K562 (cell line): ENCODE data around the gene ABCE1. TPM values are rescaled to one million over a fixed set of nuclear protein-coding genes. Genes with fewer than 3 reads are reported as not detected.
A peak's percentile ranks its signal among the peaks of the same experiment; 100 is the strongest.

Experiments used
- ETS2 ChIP-seq: IDR thresholded peaks from 2 replicates; pipeline ENCODE4 v1.6.1; 2016; ENCODE audit warnings: borderline replicate concordance, missing genetic modification characterization, mild to moderate bottlenecking, moderate library complexity, missing compliant biosample characterization; ENCODE audit not compliant: poor library complexity, severe bottlenecking
- HLTF ChIP-seq: fragments of 450-650 bp; IDR thresholded peaks from 2 replicates; pipeline ENCODE4 v1.6.1; 2016
- MCM3 ChIP-seq: fragments of 450-650 bp; IDR thresholded peaks from 2 replicates; pipeline ENCODE4 v1.6.1; 2016
- PCBP1 ChIP-seq: fragments of 200-400 bp; formaldehyde crosslinking; IDR thresholded peaks from 2 replicates; pipeline ENCODE4 v1.6.1; 2018; ENCODE audit warnings: mild to moderate bottlenecking, low read depth, low read length; ENCODE audit not compliant: poor library complexity, severe bottlenecking
- PPARD ChIP-seq: fragments of 250-450 bp; sonication (Bioruptor Pico); IDR thresholded peaks from 2 replicates; pipeline ENCODE4 v1.8.0; 2022; ENCODE audit warnings: inconsistent platforms, mild to moderate bottlenecking, moderate library complexity
- RB1 ChIP-seq: fragments of 450-650 bp; IDR thresholded peaks from 2 replicates; pipeline ENCODE4 v1.6.1; 2017; ENCODE audit warnings: low read depth, mild to moderate bottlenecking
- ZNF212 ChIP-seq: fragments of 450-650 bp; formaldehyde crosslinking; IDR thresholded peaks from 2 replicates; pipeline ENCODE4 v1.4.0; 2020; ENCODE audit warnings: mild to moderate bottlenecking
- ZNF324 ChIP-seq: fragments of 250-450 bp; sonication (Bioruptor Pico); IDR thresholded peaks from 2 replicates; pipeline ENCODE4 v1.4.0; 2020; ENCODE audit warnings: mild to moderate bottlenecking
- polyA plus RNA-seq, 8 experiments: library from polyadenylated mRNA; depleted of rRNA in 4 of 8; stranded (reverse) in 5 of 8; unstranded in 3 of 8; fragments of >200 nt; fragmentation: Nextera tagmentation in 2 of 8; fragmentation: Illumina TruSeq in 1 of 8; extraction: Ambion mirVana in 2 of 8; extraction: Trizol in 1 of 8; gene quantifications; 2 replicates each; pipeline versions ENCODE4 v1.2.1 to v1.2.3, GENCODE V29; 2011 to 2014; ENCODE audit warnings: inconsistent platforms in 1 of 8, missing spikeins in 1 of 8
- total RNA-seq, 7 experiments: library from RNA; depleted of rRNA in 6 of 7; stranded (reverse); fragments of >200 nt in 6 of 7; fragmentation: Illumina TruSeq in 2 of 7; extraction: Trizol in 2 of 7; gene quantifications; 2 replicates each; pipeline versions ENCODE4 v1.2.1 to v1.2.3, GENCODE V29; 2011 to 2021; ENCODE audit warnings: low replicate concordance in 1 of 7
- TF ChIP-seq, protein P1 (sequence below): sonication (generic); formaldehyde crosslinking; IDR thresholded peaks from 2 replicates; pipeline ENCODE4 v1.8.0; 2023; ENCODE audit warnings: mild to moderate bottlenecking, missing genetic modification reagents
- TF ChIP-seq, protein P2 (sequence below): sonication (generic); formaldehyde crosslinking; IDR thresholded peaks from 2 replicates; pipeline ENCODE4 v1.4.0; 2020; ENCODE audit warnings: mild to moderate bottlenecking, missing genetic modification reagents
- TF ChIP-seq, protein P3 (sequence below): sonication (generic); formaldehyde crosslinking; IDR thresholded peaks from 2 replicates; pipeline ENCODE4 v1.8.0; 2022; ENCODE audit warnings: missing genetic modification reagents, mild to moderate bottlenecking, moderate library complexity, borderline replicate concordance
- TF ChIP-seq, protein P4 (sequence below): sonication (generic); formaldehyde crosslinking; IDR thresholded peaks from 2 replicates; pipeline ENCODE4 v1.8.1; 2023; ENCODE audit warnings: missing genetic modification reagents, mild to moderate bottlenecking, borderline replicate concordance

ABCE1 gene
- total and polyA plus RNA-seq, 9 of the 15 experiments (the other 6 are each of a cell fraction or from before 2014, with no cell fraction given): 134 to 256 (median 169) TPM

DNA sequence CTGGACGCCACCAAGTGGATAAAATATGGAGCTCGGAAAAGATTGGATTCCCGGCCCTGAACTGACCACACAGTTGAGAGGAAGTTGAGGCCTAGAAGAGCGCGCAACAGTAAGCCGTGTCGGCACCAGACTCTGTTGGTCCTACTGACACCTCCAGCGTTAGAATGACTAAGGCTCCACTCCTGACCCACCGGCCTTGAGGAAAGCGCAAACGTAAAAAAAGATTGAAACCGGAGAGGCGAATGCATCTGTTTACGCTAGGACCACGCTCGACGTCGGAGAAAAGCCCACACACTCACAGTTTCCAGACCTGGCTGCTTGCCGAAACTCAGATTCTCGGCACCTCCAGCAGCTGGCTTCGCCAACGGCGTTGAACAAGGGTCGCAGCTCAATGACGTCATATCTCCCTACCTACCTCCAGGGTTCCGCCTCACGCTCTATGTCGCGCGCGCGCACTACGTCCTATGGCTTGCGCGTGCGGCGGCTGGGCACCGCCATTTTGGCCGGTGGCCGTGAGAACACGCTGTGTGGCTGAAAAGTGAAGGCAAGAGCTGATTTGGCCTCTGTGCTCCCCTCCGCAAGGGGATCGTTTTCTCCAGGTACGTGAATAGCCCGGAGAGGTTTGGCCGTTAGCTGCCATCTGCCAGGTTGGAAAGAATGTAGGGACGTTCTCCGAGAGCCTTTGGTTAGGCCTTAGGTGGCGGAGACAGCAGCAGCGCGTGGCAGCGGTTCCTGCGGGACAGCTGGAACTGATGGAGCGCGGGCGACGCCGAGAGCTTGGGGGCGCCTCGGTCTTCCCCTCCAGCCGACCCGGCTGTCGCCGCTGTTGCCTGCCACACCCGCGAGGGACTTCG is at the start of gene ABCE1, which contains the start of gene ANAPC10 (continued):
- TF ChIP-seq, protein P1, sequence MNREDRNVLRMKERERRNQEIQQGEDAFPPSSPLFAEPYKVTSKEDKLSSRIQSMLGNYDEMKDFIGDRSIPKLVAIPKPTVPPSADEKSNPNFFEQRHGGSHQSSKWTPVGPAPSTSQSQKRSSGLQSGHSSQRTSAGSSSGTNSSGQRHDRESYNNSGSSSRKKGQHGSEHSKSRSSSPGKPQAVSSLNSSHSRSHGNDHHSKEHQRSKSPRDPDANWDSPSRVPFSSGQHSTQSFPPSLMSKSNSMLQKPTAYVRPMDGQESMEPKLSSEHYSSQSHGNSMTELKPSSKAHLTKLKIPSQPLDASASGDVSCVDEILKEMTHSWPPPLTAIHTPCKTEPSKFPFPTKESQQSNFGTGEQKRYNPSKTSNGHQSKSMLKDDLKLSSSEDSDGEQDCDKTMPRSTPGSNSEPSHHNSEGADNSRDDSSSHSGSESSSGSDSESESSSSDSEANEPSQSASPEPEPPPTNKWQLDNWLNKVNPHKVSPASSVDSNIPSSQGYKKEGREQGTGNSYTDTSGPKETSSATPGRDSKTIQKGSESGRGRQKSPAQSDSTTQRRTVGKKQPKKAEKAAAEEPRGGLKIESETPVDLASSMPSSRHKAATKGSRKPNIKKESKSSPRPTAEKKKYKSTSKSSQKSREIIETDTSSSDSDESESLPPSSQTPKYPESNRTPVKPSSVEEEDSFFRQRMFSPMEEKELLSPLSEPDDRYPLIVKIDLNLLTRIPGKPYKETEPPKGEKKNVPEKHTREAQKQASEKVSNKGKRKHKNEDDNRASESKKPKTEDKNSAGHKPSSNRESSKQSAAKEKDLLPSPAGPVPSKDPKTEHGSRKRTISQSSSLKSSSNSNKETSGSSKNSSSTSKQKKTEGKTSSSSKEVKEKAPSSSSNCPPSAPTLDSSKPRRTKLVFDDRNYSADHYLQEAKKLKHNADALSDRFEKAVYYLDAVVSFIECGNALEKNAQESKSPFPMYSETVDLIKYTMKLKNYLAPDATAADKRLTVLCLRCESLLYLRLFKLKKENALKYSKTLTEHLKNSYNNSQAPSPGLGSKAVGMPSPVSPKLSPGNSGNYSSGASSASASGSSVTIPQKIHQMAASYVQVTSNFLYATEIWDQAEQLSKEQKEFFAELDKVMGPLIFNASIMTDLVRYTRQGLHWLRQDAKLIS: 0 out of 2 replicates have a peak, but pooled peaks have one; percentile 12
- TF ChIP-seq MCM3 (no peak), PCBP1 (no peak), ZNF212 (CRISPR knock-in tag) (peak; percentile 57; the same call in 1 of the 2 replicates), RB1 (0 out of 2 replicates have a peak, but pooled peaks have one; percentile 16), ETS2 (tag) (no peak), HLTF (0 out of 2 replicates have a peak, but pooled peaks have one; percentile 24), PPARD (no peak), ZNF324 (CRISPR knock-in tag) (no peak)
- TF ChIP-seq, protein P2, sequence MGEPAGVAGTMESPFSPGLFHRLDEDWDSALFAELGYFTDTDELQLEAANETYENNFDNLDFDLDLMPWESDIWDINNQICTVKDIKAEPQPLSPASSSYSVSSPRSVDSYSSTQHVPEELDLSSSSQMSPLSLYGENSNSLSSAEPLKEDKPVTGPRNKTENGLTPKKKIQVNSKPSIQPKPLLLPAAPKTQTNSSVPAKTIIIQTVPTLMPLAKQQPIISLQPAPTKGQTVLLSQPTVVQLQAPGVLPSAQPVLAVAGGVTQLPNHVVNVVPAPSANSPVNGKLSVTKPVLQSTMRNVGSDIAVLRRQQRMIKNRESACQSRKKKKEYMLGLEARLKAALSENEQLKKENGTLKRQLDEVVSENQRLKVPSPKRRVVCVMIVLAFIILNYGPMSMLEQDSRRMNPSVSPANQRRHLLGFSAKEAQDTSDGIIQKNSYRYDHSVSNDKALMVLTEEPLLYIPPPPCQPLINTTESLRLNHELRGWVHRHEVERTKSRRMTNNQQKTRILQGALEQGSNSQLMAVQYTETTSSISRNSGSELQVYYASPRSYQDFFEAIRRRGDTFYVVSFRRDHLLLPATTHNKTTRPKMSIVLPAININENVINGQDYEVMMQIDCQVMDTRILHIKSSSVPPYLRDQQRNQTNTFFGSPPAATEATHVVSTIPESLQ (CRISPR knock-in tag): no peak
- TF ChIP-seq, protein P3, sequence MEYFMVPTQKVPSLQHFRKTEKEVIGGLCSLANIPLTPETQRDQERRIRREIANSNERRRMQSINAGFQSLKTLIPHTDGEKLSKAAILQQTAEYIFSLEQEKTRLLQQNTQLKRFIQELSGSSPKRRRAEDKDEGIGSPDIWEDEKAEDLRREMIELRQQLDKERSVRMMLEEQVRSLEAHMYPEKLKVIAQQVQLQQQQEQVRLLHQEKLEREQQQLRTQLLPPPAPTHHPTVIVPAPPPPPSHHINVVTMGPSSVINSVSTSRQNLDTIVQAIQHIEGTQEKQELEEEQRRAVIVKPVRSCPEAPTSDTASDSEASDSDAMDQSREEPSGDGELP: peak; percentile 99
- TF ChIP-seq, protein P4, sequence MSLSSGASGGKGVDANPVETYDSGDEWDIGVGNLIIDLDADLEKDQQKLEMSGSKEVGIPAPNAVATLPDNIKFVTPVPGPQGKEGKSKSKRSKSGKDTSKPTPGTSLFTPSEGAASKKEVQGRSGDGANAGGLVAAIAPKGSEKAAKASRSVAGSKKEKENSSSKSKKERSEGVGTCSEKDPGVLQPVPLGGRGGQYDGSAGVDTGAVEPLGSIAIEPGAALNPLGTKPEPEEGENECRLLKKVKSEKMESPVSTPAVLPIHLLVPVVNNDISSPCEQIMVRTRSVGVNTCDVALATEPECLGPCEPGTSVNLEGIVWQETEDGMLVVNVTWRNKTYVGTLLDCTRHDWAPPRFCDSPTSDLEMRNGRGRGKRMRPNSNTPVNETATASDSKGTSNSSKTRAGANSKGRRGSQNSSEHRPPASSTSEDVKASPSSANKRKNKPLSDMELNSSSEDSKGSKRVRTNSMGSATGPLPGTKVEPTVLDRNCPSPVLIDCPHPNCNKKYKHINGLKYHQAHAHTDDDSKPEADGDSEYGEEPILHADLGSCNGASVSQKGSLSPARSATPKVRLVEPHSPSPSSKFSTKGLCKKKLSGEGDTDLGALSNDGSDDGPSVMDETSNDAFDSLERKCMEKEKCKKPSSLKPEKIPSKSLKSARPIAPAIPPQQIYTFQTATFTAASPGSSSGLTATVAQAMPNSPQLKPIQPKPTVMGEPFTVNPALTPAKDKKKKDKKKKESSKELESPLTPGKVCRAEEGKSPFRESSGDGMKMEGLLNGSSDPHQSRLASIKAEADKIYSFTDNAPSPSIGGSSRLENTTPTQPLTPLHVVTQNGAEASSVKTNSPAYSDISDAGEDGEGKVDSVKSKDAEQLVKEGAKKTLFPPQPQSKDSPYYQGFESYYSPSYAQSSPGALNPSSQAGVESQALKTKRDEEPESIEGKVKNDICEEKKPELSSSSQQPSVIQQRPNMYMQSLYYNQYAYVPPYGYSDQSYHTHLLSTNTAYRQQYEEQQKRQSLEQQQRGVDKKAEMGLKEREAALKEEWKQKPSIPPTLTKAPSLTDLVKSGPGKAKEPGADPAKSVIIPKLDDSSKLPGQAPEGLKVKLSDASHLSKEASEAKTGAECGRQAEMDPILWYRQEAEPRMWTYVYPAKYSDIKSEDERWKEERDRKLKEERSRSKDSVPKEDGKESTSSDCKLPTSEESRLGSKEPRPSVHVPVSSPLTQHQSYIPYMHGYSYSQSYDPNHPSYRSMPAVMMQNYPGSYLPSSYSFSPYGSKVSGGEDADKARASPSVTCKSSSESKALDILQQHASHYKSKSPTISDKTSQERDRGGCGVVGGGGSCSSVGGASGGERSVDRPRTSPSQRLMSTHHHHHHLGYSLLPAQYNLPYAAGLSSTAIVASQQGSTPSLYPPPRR (CRISPR knock-in tag): peak; percentile 92; the same call in 1 of the 2 replicates
